HEK293 (cell line): ENCODE measurements around the gene FSTL5.

Experiments used
- CTCF ChIA-PET: fragments of 350-600 bp; formaldehyde crosslinking; extraction: SDS; loops from one replicate; lab custom pipeline; 2021; ENCODE audit warnings: antibody characterized with exemption; lab: Yijun Ruan, JAX
- POLR2A ChIA-PET: fragments of 300-600 bp; formaldehyde crosslinking; extraction: SDS; loops from one replicate; lab custom pipeline; 2020; ENCODE audit warnings: antibody characterized with exemption, inconsistent platforms; lab: Yijun Ruan, JAX
- H3K27ac ChIP-seq: fragments of 200-500 bp; sonication (Bioruptor generic); 2 replicates; pipeline ENCODE4 v1.5.1; 2014; ENCODE audit warnings: low read depth, low read length, control low read depth, inconsistent platforms; ENCODE audit errors: extremely low read depth
- H3K36me3 ChIP-seq, 2 experiments: fragments of 200-500 bp in 1 of 2; sonication (Bioruptor generic) in 1 of 2; 1 replicate in 1 of 2; 2 replicates in 1 of 2; pipeline ENCODE4 v1.5.1; 2014 to 2017; ENCODE audit warnings: inconsistent platforms in 2 of 2, low read length in 2 of 2; ENCODE audit not compliant: control insufficient read depth in 2 of 2, insufficient read depth in 1 of 2
- H3K4me1 ChIP-seq: fragments of 200-500 bp; sonication (Bioruptor generic); 2 replicates; pipeline ENCODE4 v1.5.1; 2014; ENCODE audit warnings: mild to moderate bottlenecking, low read length, inconsistent platforms; ENCODE audit not compliant: control insufficient read depth, insufficient read depth
- H3K4me3 ChIP-seq: 2 replicates; pipeline ENCODE4 v1.5.1; 2011; ENCODE audit warnings: low read depth, mild to moderate bottlenecking, control low read depth, low read length, moderate library complexity
- H3K9me3 ChIP-seq: fragments of 200-500 bp; sonication (Bioruptor generic); 2 replicates; pipeline ENCODE4 v1.5.1; 2014; ENCODE audit warnings: low read depth, low read length, inconsistent platforms; ENCODE audit not compliant: control insufficient read depth, insufficient read depth
- GLIS1 ChIP-seq: fragments of 450-650 bp; formaldehyde crosslinking; IDR thresholded peaks from 2 replicates; pipeline ENCODE4 v1.5.1; 2016; ENCODE audit warnings: missing biosample characterization, missing genetic modification characterization
- KLF1 ChIP-seq: fragments of 450-650 bp; formaldehyde crosslinking; IDR thresholded peaks from 2 replicates; pipeline ENCODE4 v1.5.1; 2016; ENCODE audit warnings: missing biosample characterization, missing genetic modification characterization
- SETDB1 ChIP-seq: IDR thresholded peaks from one replicate; pipeline ENCODE4 v1.6.1; 2017; ENCODE audit warnings: mild to moderate bottlenecking, low read length, moderate library complexity, mixed read lengths; ENCODE audit not compliant: insufficient read length
- SP3 ChIP-seq: fragments of 450-650 bp; formaldehyde crosslinking; IDR thresholded peaks from 2 replicates; pipeline ENCODE4 v1.5.1; 2016; ENCODE audit warnings: missing biosample characterization, missing genetic modification characterization
- ZNF155 ChIP-seq: fragments of 450-650 bp; formaldehyde crosslinking; IDR thresholded peaks from 2 replicates; pipeline ENCODE4 v1.5.1; 2016; ENCODE audit warnings: missing biosample characterization, missing genetic modification characterization
- ZNF214 ChIP-seq: fragments of 450-650 bp; formaldehyde crosslinking; IDR thresholded peaks from 2 replicates; pipeline ENCODE4 v1.5.1; 2017; ENCODE audit warnings: missing biosample characterization, mild to moderate bottlenecking, missing genetic modification characterization, borderline replicate concordance
- ZNF423 ChIP-seq: fragments of 450-650 bp; formaldehyde crosslinking; IDR thresholded peaks from 2 replicates; pipeline ENCODE4 v1.5.1; 2016; ENCODE audit warnings: missing biosample characterization, missing genetic modification characterization
- ZNF426 ChIP-seq: fragments of 450-650 bp; formaldehyde crosslinking; IDR thresholded peaks from 2 replicates; pipeline ENCODE4 v1.5.1; 2017; ENCODE audit warnings: missing biosample characterization, missing genetic modification characterization, mild to moderate bottlenecking, inconsistent platforms, moderate library complexity
- ZNF529 ChIP-seq: fragments of 450-650 bp; formaldehyde crosslinking; IDR thresholded peaks from 2 replicates; pipeline ENCODE4 v1.5.1; 2017; ENCODE audit warnings: missing genetic modification characterization, missing biosample characterization; ENCODE audit not compliant: insufficient replicate concordance
- ZNF561 ChIP-seq: fragments of 450-650 bp; IDR thresholded peaks from 2 replicates; pipeline ENCODE4 v1.5.1; 2018; ENCODE audit warnings: missing biosample characterization, missing genetic modification characterization, borderline replicate concordance
- ZNF629 ChIP-seq: fragments of 450-650 bp; formaldehyde crosslinking; IDR thresholded peaks from 2 replicates; pipeline ENCODE4 v1.5.1; 2017; ENCODE audit warnings: missing biosample characterization, missing genetic modification characterization
- ZNF777 ChIP-seq: fragments of 450-650 bp; formaldehyde crosslinking; IDR thresholded peaks from 2 replicates; pipeline ENCODE4 v1.5.1; 2017; ENCODE audit warnings: missing biosample characterization, missing genetic modification characterization, borderline replicate concordance
- TF ChIP-seq, protein P1 (sequence below): fragments of 450-650 bp; formaldehyde crosslinking; IDR thresholded peaks from 2 replicates; pipeline ENCODE4 v1.5.1; 2016; ENCODE audit warnings: missing biosample characterization, missing genetic modification characterization
- TF ChIP-seq, protein P2 (sequence below): fragments of 450-650 bp; formaldehyde crosslinking; IDR thresholded peaks from 2 replicates; pipeline ENCODE4 v1.5.1; 2016; ENCODE audit warnings: missing biosample characterization, missing genetic modification characterization
- TF ChIP-seq, protein P3 (sequence below): fragments of 450-650 bp; formaldehyde crosslinking; IDR thresholded peaks from 2 replicates; pipeline ENCODE4 v1.5.1; 2016; ENCODE audit warnings: missing biosample characterization, missing genetic modification characterization

Gene FSTL5

DNA sequence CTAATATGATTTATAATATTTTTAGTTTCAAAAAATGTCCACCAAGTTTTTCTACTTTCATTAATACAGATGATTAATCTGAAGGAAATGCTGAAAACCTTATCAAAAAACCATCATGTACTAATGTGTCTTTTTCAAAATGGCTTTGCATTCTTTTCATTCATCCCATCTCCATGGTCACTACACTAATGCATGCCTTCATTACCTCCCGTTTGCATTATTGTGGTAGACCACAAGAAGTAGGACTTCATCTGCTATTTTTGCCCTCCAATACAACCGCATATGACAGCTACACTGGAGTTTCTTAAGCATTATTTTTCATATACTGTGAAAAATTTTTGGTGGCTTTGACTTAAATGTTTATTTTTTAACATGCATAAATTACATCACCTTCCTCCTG lies 37.9 kb upstream of the FSTL5 start:
- ChIA-PET POLR2A (no interaction called here), CTCF (no interaction called here)
- Histone ChIP-seq H3K36me3 (no peaks in the 10 kb centered on the region), H3K4me3 (no peak overlapping the region), H3K27ac (no peak overlapping the region), H3K4me1 (no peaks in the 10 kb centered on the region), H3K9me3 (no peaks in the 10 kb centered on the region)
- TF ChIP-seq ZNF423 (no peak), GLIS1 (tag by site-specific recombination) (no peak), ZNF777 (tag by site-specific recombination) (no peak), ZNF426 (tag by site-specific recombination) (no peak), SP3 (tag by site-specific recombination) (no peak), ZNF629 (tag by site-specific recombination) (no peak), ZNF155 (no peak), KLF1 (tag by site-specific recombination) (no peak), ZNF529 (tag by site-specific recombination) (no peak)
- TF ChIP-seq, protein P1, sequence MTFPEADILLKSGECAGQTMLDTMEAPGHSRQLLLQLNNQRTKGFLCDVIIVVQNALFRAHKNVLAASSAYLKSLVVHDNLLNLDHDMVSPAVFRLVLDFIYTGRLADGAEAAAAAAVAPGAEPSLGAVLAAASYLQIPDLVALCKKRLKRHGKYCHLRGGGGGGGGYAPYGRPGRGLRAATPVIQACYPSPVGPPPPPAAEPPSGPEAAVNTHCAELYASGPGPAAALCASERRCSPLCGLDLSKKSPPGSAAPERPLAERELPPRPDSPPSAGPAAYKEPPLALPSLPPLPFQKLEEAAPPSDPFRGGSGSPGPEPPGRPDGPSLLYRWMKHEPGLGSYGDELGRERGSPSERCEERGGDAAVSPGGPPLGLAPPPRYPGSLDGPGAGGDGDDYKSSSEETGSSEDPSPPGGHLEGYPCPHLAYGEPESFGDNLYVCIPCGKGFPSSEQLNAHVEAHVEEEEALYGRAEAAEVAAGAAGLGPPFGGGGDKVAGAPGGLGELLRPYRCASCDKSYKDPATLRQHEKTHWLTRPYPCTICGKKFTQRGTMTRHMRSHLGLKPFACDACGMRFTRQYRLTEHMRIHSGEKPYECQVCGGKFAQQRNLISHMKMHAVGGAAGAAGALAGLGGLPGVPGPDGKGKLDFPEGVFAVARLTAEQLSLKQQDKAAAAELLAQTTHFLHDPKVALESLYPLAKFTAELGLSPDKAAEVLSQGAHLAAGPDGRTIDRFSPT (tag by site-specific recombination), result no peak

DNA sequence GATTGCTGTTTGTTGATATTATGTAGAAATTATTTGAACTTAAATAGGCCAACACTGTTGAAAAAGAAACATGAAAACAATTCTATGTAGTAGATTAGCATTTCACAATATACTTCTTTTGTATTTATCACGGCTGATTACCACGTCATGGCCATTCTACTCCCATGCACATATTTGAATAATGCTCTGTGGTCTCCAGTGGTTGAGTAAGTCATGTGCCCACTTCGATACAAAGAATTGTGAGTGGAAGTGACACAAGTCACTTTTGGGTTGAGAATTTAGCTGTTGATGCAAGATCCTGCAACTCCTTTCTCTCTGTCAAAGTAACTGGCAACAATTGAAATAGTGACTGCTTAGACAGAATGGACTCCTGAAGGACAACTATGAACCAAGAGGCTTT lies 6.7 kb upstream of the FSTL5 start:
- Histone ChIP-seq H3K36me3 (no peaks in the 10 kb centered on the region), H3K9me3 (no peaks in the 10 kb centered on the region), H3K4me1 (no peaks in the 10 kb centered on the region), H3K27ac (no peak overlapping the region), H3K4me3 (no peak overlapping the region)
- TF ChIP-seq ZNF214 (tag by site-specific recombination), result no peak
- ChIA-PET CTCF (no interaction called here), POLR2A (no interaction called here)

DNA sequence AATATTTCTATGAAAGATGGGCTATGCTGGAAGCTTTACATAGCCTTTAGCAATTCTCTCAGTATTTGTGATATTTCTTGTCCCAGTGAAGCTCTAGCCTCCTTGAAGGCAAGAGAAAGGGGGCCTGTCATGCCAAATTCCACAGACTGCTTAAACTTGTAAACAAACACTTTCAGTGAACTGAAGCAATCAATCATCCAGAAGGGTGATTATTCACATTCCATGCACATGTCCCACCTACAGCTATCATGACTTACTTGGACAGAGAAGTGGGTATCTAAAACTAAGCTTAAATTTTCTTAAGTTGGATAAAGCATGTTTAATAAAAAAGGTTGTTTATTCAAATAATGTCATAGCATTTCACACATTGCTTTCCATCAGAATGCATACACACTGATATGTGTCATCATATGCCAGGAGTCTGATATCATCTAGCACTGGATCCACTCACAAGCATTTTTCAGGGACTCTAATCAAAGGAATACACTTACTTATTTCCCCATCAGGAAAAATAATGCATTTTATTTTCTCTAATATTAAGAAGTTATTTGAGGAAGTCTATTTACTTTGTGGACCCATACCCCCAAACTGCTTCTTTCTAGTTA lies 1.2 kb upstream of the FSTL5 start:
- no peak overlapping the region for H3K27ac ChIP-seq
- POLR2A ChIA-PET, result no interaction called here
- no peaks in the 10 kb centered on the region for H3K9me3 ChIP-seq
- H3K4me3 ChIP-seq, result no peak overlapping the region
- no peaks in the 10 kb centered on the region for H3K36me3 ChIP-seq
- CTCF ChIA-PET, result interaction anchor here (1.0 kb wide), 1 partner anchor 10 kb away, joined by 3 read pairs; no protein-coding TSS in a partner anchor
- TF ChIP-seq, protein P2, sequence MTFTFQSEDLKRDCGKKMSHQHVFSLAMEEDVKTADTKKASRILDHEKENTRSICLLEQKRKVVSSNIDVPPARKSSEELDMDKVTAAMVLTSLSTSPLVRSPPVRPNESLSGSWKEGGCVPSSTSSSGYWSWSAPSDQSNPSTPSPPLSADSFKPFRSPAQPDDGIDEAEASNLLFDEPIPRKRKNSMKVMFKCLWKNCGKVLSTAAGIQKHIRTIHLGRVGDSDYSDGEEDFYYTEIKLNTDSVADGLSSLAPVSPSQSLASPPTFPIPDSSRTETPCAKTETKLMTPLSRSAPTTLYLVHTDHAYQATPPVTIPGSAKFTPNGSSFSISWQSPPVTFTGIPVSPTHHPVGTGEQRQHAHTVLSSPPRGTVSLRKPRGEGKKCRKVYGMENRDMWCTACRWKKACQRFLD (tag by site-specific recombination), result no peak
- TF ChIP-seq, all 188 proteins: peak for 0
- H3K4me1 ChIP-seq, result no peaks in the 10 kb centered on the region

DNA sequence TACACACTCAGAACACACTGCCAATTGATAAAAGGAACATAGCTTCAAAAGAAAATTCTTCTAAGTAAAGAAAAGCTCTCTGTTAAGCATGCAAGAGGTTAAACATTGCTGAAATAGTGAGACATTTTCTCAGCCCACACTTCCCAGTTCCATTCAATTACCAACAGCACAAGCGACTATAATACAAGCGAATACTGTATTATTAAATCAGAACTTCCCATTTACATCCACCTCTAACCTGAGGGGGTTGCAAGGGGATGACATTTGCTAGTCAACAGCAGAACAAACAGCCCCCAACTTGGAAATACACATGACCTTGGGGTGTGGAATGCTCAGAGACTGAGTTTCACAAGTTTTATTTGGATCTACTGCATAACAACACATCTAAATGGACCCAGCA lies 1.1 kb downstream of the FSTL5 start:
- H3K4me1 ChIP-seq, result no peaks in the 10 kb centered on the region
- CTCF ChIA-PET, result interaction anchor here (0.7 kb wide), 1 partner anchor 299 kb away, joined by 3 read pairs; no protein-coding TSS in a partner anchor
- TF ChIP-seq ZNF423 (no peak), ZNF561 (tag by site-specific recombination) (no peak), ZNF155 (no peak), SETDB1 (no peak)
- TF ChIP-seq, protein P3, sequence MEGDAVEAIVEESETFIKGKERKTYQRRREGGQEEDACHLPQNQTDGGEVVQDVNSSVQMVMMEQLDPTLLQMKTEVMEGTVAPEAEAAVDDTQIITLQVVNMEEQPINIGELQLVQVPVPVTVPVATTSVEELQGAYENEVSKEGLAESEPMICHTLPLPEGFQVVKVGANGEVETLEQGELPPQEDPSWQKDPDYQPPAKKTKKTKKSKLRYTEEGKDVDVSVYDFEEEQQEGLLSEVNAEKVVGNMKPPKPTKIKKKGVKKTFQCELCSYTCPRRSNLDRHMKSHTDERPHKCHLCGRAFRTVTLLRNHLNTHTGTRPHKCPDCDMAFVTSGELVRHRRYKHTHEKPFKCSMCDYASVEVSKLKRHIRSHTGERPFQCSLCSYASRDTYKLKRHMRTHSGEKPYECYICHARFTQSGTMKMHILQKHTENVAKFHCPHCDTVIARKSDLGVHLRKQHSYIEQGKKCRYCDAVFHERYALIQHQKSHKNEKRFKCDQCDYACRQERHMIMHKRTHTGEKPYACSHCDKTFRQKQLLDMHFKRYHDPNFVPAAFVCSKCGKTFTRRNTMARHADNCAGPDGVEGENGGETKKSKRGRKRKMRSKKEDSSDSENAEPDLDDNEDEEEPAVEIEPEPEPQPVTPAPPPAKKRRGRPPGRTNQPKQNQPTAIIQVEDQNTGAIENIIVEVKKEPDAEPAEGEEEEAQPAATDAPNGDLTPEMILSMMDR, result no peak
- H3K27ac ChIP-seq, result no peak overlapping the region
- H3K4me3 ChIP-seq, result no peak overlapping the region
- POLR2A ChIA-PET, result no interaction called here
- no peaks in the 10 kb centered on the region for H3K9me3 ChIP-seq
- no peaks in the 10 kb centered on the region for H3K36me3 ChIP-seq
